Mucosa of descending colon (tissue), 3 donors: ENCODE measurements around the gene CAPN11. TPM values are rescaled to one million over a fixed set of nuclear protein-coding genes. Genes with fewer than 3 reads are reported as not detected.
A peak's percentile ranks its signal among the peaks of the same experiment; 100 is the strongest.

ENCODE experiments used
- ATAC-seq: fragments of 200-7000 bp; cut with Tn5 transposase; one replicate; pipeline ENCODE4 v1.9.1; 2020; ENCODE audit warnings: mild to moderate bottlenecking, moderate library complexity
- DNase-seq, 3 donors: peaks; one replicate each; pipeline ENCODE4 v3.0.0-alpha.2; 2020
- H3K36me3 ChIP-seq: fragments of 200-600 bp; one replicate; pipeline ENCODE4 v1.8.0; 2021; ENCODE audit warnings: low read depth, mild to moderate bottlenecking
- H3K4me1 ChIP-seq: fragments of 200-600 bp; one replicate; pipeline ENCODE4 v1.8.0; 2021; ENCODE audit warnings: low read depth, mild to moderate bottlenecking
- H3K4me3 ChIP-seq: fragments of 200-600 bp; one replicate; pipeline ENCODE4 v1.8.0; 2021; ENCODE audit warnings: mild to moderate bottlenecking
- H3K9me3 ChIP-seq: fragments of 200-600 bp; one replicate; pipeline ENCODE4 v1.8.0; 2021; ENCODE audit warnings: mild to moderate bottlenecking
- intact Hi-C, 2 donors: fragments of 100-400 bp; cut with DNase I in 1 of 2; cut with micrococcal nuclease in 1 of 2; formaldehyde crosslinking; loops; one replicate each; pipeline versions ENCODE4 v1.11.0 to v1.11.1; 2022; cut with DNase I, micrococcal nuclease
- total RNA-seq, 3 donors: library from RNA; stranded (reverse); fragmentation: NEBNext Ultra II Directional in 2 of 3; extraction: Animal tissue kit (Norgen Biotek cat#: 25700) in 2 of 3; gene quantifications; one replicate each; pipeline versions ENCODE4 v1.2.1 to v1.2.4, GENCODE V29; 2021 to 2023
- TF ChIP-seq, protein P1 (sequence below): fragments of 200-600 bp; IDR thresholded peaks from one replicate; pipeline ENCODE4 v1.8.0; 2022; ENCODE audit warnings: antibody characterized with exemption, mild to moderate bottlenecking
- donor health status: DM: no; HTN: no; CAD: no; lungs with moderate emphysema.
- donor health status: DM: no; HTN: no; CAD: no.
- donor health status: DM: no; HTN: yes; CAD: no.

Gene CAPN11
- total RNA-seq, 3 donors from 2014 or later, result 0.35 to 1.2 (median 1.1) TPM

DNA sequence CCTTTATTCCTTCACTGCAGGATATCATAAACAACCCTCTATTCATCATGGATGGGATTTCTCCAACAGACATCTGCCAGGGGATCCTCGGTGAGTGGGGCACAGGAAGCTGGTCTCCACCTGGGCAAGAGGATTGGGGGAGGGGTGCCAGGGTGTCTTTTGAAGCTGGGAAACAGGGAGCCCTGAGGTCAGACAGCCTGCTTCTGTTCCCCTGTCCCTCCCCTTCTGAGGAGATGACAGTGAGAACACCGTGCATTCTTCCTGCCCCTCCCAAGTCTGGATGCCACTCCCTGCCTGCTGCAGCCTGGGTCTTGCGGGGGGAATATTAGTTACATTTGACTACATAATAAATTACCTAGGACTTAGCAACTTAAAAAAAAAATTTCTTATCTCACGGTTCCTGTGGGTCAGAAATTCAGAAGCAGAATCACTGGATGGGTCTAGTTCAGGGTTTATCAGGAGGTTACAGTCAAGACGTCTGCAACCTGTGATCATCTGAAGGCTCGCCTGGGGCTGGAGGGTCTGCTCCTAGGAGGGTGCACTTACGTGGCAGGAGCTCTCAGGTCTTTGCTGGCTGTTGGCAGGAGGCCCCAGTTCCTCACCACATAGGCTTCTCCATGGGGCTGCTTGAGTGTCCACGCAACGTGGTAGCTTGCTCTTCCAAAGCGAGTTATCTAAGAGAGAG is 11.4 kb downstream of the CAPN11 start:
- peak; percentile 54 for ATAC-seq
- no peaks in the 10 kb centered on the region for H3K36me3 ChIP-seq
- H3K4me3 ChIP-seq, result no peak overlapping the region
- DNase-seq, result no peak
- no peaks in the 10 kb centered on the region for H3K9me3 ChIP-seq
- TF ChIP-seq, protein P1, sequence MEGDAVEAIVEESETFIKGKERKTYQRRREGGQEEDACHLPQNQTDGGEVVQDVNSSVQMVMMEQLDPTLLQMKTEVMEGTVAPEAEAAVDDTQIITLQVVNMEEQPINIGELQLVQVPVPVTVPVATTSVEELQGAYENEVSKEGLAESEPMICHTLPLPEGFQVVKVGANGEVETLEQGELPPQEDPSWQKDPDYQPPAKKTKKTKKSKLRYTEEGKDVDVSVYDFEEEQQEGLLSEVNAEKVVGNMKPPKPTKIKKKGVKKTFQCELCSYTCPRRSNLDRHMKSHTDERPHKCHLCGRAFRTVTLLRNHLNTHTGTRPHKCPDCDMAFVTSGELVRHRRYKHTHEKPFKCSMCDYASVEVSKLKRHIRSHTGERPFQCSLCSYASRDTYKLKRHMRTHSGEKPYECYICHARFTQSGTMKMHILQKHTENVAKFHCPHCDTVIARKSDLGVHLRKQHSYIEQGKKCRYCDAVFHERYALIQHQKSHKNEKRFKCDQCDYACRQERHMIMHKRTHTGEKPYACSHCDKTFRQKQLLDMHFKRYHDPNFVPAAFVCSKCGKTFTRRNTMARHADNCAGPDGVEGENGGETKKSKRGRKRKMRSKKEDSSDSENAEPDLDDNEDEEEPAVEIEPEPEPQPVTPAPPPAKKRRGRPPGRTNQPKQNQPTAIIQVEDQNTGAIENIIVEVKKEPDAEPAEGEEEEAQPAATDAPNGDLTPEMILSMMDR, result no peak
- intact Hi-C loops, result loop anchor here in 1 of 2 donors (10.0 kb wide), 1 partner anchor 65 kb away; no protein-coding TSS in a partner anchor
- peaks cover 8% of the 10 kb centered on the region for H3K4me1 ChIP-seq

DNA sequence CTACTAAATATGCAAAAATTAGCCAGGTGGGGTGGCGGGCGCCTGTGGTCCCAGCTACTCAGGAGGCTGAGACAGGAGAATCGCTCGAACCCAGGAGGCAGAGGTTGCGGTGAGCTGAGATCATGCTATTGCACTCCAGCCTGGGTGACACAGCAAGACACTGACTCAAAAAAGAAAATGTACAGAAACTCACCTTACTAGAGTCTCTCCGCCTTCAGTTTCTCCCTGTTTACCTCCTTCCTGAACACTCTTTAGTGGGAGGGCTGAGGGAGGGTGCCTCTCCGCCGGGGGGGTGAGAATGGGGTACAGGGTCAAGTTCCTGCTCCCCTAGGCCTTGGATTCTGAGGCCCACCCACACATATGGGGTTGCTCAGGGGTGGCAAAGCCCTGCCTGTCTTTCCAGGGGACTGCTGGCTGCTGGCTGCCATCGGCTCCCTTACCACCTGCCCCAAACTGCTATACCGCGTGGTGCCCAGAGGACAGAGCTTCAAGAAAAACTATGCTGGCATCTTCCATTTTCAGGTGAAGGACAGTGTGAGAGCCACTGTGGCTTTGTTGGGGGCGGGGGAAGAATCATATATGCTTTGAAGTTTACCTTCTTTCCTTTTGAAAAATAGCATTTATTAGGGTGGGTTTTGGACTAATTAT is 13.4 kb downstream of the CAPN11 start:
- no peaks in the 10 kb centered on the region for H3K36me3 ChIP-seq
- no peaks in the 10 kb centered on the region for H3K9me3 ChIP-seq
- DNase-seq (no peak), ATAC-seq (no peak)
- TF ChIP-seq, protein P1, result no peak
- intact Hi-C loops, result loop anchor here in 1 of 2 donors (10.0 kb wide), 1 partner anchor 63 kb away; no protein-coding TSS in a partner anchor
- no peak overlapping the region for H3K4me3 ChIP-seq
- H3K4me1 ChIP-seq, result peaks cover 8% of the 10 kb centered on the region

DNA sequence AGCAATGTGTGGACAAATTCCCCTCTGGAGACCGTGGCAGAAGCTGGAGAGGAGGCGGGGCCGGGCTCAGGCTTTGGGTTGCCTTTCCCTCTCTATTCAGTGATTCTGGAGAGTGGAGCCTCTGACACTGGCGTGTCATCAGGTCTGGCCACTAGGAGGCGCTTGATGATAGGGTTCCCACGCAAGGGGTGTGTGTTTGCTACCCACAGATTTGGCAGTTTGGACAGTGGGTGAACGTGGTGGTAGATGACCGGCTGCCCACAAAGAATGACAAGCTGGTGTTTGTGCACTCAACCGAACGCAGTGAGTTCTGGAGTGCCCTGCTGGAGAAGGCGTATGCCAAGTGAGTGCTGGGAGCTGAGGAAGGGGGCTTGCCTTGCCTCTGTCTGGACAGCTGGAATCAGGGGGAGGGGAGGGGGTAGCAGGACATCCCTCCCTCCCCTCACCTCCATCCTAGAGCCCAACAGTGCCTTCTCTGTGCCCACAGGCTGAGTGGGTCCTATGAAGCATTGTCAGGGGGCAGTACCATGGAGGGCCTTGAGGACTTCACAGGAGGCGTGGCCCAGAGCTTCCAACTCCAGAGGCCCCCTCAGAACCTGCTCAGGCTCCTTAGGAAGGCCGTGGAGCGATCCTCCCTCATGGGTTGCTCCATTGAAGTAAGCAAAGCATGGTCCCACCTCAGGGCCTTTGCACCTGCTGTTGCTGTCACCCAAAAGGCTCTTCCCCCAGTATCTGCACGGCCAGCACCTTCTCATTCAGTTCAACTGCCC is 14.3 kb downstream of the CAPN11 start:
- TF ChIP-seq, protein P1, result peak; percentile 86
- Histone ChIP-seq H3K4me1 (peaks cover 8% of the 10 kb centered on the region), H3K9me3 (no peaks in the 10 kb centered on the region), H3K4me3 (no peak overlapping the region), H3K36me3 (no peaks in the 10 kb centered on the region)
- ATAC-seq, result peak; percentile 88
- peak; percentile 76 to 94 (median 85) for DNase-seq
- intact Hi-C loops, result loop anchor here in 1 of 2 donors (10.0 kb wide), 1 partner anchor 62 kb away; no protein-coding TSS in a partner anchor

DNA sequence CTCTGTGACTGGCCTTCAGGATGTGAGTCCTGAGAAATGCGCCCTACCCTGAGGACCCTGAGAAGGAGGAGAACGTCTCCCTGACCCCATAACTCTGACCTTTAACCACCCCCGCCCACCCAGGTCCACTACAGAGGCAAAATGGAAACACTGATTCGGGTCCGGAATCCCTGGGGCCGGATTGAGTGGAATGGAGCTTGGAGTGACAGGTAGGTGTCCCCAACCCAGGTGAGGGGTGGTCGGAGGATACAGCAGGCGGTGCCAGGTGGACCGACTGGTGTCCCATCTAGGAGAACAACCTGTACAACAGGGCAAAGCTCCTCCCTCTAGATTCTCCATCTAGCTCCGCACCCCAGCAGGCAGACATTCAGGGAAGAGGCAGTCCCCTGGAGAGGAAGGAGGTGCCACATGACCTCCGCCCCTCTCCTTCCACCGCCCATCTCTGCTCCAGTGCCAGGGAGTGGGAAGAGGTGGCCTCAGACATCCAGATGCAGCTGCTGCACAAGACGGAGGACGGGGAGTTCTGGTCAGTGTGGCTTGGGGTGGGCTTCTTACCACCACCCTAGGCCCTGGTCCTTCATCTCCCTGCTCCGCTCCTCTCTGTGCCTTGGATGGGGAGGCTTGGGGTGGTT is 17.6 kb downstream of the CAPN11 start:
- H3K9me3 ChIP-seq, result no peaks in the 10 kb centered on the region
- TF ChIP-seq, protein P1, result no peak
- H3K36me3 ChIP-seq, result no peaks in the 10 kb centered on the region
- no peak for ATAC-seq
- no peak for DNase-seq
- no peak overlapping the region for H3K4me3 ChIP-seq
- H3K4me1 ChIP-seq, result no peaks in the 10 kb centered on the region
- intact Hi-C loops, result loop anchor here in 1 of 2 donors (10.0 kb wide), 1 partner anchor 59 kb away; no protein-coding TSS in a partner anchor
